Measurements from ENCODE around the gene UGGT1.

GRCh38 chr2:128103407-128103806 is 12.4 kb downstream of the UGGT1 start:
- TF ChIP-seq CTCF (conservative IDR thresholded peaks at IDR 0.05; ENCODE audit: low read depth in 2 of 2): no peak
- TF ChIP-seq EZH2phosphoT487 (IDR thresholded peaks at IDR 0.05; ENCODE audit: unreplicated experiment): no peak
- TF ChIP-seq REST (IDR thresholded peaks at IDR 0.05; ENCODE audit: unreplicated experiment): no peak
- TF ChIP-seq EZH2 (IDR thresholded peaks at IDR 0.05; ENCODE audit: low read depth, unreplicated experiment): no peak
- TF ChIP-seq ZNF114 (CRISPR knock-in tag; IDR thresholded peaks at IDR 0.05): no peak
- no peak for TF ChIP-seq JUNB (IDR thresholded peaks at IDR 0.05; ENCODE audit: unreplicated experiment)
- no peak for TF ChIP-seq CREB1 (CRISPR knock-in tag; IDR thresholded peaks at IDR 0.05; ENCODE audit: low read depth)
- no peak for TF ChIP-seq POLR2AphosphoS5 (IDR thresholded peaks at IDR 0.05; ENCODE audit: low read depth)
